NCI-H774 (cell line): ENCODE data around the gene WIPF1.
A peak's percentile ranks its signal among the peaks of the same experiment; 100 is the strongest.

ENCODE experiments used
- DNase-seq: peaks from one replicate; lab custom pipeline; 2025; lab: John Stamatoyannopoulos, UW

The WIPF1 gene

DNA sequence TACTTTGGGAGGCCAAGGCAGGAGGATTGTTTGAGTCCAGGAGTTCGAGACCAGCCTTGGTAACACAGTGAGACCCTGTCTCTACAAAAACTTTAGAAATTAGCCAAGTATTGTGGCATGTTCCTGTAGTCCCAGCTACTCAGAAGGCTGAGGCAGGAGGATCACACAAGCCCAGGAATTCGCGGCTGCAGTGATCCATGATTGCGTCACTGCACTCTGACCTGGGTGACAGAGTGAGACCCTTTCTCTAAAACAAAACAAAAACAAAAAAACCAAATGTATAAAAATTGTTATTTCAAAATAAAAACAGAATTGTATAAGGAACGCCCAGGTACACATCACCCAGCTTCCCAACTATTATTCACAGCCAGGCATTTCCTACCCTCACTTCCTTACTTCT, 56.7 kb downstream of the WIPF1 start:
- no peak for DNase-seq

DNA sequence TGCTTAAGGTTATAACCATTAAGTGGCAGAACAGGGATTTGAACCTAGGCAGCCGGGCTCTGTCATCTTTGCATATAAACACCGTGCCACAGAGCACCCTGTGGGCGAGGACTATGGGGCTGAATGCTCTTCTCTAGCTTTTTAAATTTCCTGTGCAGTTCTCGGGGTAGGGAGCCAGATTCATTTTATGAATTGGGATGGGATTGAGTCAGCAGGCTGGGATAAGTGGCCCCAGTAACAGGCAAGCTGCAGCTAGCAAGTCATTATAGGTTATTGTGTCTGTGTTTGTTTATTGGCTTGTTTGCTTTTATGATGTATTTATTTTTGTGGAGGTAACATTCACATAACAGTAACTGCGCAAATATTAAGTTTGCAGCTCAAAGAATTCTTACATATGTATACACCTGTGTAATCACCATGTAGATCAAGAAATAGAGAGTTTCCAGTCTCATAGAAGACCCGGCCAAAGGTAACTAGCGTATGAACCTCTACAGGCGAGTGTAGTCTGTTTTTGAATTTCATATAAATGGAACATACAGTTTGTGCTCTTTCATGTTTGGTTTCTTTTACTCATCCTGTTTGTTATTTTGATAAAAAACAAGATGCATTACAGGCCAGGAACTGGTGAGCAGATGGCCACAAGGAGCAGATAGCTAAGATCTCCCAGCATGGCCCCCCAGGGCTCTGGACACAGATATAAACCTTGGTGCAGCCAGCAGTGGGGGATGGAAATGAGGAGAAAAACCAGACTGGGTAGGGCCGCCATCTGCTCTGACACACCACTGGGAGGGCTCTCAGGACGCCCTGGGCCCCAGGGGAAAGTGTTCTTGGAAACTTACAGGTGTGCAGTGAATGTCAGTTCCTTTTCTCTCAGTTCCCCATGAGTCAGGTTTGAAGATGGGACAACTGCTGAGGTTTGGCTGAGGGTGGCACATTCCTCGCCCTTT, 61.6 kb downstream of the WIPF1 start:
- DNase-seq = peak; percentile 56

DNA sequence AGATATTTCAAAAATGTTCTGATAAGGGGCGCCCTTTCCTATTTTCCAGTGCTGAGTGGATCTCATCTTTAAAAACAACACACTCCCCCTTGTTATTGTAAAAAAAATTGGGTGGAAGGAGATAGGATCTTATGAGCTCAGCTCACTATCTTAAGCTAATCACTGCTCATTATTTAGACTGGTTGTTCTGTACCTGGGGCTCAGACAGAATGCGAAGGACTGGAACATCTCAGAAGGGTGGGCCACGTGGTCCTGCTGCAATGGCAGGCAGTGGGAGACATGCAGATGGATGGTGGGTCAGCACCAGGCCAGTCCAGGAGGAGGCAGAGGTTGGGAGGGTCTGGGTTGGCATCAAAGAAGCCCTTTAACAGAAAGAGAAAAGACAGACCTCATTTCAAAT, 62.5 kb downstream of the WIPF1 start:
- DNase-seq = no peak

DNA sequence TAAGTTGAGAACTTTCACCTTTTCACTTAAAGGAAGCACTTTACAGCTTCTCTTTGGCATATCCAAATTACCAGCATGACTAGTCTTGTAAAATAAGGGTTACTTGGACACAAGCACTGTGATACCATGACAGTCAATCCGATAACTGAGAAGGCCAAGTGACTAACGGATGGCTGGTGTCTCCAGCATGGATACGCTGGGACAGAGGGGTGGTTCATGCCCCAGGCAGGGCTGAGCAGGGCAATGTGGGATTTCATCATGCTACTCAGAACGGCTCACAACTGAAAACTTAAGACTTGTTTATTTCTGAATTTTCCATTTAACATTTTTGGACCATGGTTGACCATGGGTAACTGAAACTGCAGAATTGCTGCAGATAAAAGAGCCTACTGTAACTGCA, 67.7 kb downstream of the WIPF1 start:
- DNase-seq = no peak

DNA sequence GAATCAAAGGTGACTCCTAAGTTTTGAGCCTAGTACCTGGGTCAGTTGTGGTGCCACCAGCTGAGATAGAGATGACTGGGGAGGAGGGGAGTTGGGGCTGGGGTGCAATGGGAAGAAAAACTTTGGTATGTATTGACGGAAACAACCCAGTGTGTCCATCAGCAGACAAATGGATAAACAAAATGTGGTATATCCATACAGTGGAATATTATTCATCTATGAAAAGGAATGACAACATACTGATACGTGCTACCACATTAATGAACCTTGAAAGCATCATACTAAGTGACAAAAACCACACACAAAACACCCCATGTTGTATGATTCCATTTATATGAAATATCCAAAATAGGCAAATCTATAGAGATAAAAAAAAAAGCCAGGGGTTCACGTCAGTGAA, 69.6 kb downstream of the WIPF1 start:
- DNase-seq = no peak

DNA sequence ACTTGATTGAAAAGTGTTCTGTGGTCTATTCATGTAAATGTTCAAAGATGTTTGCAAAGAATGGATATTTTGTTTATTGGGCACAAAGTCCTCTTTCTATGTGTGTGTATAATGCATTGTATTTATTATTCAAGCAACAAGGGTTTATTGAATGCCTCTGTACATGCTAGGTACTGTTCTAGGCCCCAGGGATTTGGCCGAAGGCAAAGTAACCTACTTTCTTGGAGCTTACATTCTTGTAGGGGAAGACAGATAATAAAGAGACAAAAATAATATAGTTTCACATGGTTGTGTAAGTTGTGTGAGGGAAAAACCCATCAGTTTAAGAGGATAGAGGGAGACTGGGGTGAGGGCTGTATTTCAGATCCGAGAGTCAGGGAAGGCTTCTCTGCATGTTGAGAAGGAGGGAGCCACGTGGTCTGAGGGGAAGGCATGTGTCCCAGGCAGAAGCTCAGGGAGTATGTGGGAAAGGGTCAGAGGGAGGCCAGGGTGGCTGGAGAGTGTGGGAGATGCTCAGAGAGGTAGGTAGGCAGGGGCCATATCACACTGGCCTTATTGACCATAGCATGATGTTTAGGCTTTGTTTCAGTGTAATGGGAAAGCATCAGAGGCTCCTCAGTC, 70.4 kb downstream of the WIPF1 start:
- no peak for DNase-seq

DNA sequence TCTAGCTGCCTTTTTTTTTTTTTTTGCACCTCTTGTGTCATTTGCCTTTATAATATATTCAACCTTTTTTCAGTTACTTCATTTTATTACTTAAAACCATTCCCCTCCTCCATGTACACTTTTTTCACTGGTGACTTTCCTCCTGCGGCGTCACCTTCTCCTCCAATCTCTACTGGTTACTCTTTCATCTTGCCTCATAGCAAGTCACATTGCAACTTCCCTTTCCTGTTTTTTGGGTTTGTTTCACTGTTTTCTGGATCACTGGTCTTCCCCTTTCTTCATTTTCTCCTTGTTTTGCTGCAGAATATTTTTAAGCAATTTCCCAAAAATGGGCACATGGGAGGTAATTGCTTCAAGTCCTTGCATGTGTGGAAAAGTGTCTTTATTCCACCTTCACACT, 73.1 kb downstream of the WIPF1 start:
- no peak for DNase-seq

DNA sequence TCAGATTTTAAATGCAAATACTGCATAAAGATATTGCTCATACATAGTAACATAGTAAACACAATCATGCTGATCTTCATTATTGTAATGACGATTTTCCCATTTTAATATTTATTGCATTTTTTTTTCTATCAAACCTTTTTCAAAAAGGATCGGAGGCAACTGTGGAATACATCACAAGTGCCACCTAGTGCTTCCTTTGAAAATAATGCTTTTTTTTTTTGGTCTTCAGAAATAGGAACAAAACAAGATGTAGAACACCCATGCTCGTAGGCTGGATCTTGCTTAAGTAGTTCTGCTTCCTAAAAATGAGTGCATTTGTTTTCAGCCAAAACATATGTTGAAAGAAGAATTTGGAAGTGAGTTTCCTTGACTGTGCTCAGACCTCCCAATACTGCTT, 75.1 kb downstream of the WIPF1 start:
- no peak for DNase-seq

DNA sequence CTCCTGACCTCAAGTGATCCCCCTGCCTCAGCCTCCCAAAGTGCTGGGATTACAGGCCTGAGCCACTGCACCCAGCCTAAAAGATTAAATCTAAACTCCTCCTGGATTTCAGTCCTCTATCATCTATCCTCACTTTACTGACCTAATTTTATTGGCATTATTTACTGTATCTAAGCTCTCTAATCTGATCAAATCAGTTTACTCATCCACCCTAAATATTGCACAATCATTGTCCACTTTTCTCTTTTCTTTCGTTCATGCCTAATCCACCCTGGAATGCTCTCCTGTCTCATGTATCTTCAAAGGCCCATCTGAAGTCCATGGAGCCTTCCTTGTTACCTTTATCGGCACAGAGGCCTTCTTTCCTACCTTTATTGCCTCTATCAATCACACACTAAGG, 79.2 kb downstream of the WIPF1 start:
- no peak for DNase-seq

DNA sequence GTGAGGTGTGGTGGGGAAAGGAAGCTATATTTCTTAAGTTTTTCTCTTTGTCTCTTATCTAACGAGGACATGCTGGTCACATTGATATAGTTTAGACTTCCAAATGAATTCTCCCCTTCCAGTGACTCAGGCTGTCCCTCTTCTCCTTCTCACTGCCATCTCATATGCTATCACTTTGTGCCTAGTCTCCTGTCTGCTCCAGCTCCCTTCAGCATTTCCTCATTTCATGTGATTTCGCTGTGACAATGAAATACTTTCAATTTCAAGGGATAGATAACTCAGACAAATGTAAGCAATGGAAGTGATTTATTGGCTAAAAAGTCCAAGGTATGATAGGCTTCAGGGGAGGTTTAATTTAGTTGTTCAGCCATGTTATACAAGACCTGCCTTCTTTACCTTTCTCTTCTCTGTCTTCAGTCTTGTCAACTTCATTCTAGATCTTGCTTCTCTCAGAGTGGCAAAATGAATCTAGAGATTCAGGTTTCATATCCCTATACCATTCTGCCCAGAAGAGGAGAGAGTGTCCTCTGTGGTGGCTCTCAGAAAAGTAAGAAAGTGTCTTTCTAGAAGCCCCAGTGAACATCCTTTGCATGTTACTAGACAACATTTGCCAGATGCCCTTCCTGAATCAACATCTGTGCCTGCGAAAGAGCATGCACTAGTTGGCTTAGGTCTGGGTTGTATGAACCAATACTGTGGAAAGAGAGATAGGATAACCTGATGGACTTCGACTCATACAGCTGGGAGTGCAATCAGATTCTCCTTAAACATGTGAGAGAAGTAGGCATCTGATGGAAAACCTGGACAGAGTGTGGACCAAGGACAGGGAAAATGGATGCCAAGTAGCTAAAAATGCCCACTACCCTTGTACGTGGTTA, 80.9 kb downstream of the WIPF1 start:
- DNase-seq = no peak

DNA sequence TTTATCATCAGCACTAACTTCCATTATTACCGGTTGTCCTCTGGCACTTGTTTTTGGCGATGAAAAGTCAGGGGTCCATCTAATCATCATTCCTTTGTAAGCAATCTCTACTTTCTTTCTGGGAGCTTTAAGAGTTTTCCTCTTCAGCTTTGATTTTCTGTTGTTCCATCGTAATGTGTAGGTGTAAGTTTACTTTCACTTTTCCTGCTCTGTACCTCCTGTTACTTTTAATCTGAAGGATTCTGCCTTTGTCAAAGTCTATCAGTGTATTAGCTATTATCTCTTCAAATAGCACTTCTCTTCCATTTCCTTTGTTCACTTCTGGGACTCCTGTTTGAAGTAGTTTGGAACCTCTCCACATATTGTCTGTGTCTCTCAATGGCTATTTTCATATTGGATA, 85.3 kb downstream of the WIPF1 start:
- no peak for DNase-seq

DNA sequence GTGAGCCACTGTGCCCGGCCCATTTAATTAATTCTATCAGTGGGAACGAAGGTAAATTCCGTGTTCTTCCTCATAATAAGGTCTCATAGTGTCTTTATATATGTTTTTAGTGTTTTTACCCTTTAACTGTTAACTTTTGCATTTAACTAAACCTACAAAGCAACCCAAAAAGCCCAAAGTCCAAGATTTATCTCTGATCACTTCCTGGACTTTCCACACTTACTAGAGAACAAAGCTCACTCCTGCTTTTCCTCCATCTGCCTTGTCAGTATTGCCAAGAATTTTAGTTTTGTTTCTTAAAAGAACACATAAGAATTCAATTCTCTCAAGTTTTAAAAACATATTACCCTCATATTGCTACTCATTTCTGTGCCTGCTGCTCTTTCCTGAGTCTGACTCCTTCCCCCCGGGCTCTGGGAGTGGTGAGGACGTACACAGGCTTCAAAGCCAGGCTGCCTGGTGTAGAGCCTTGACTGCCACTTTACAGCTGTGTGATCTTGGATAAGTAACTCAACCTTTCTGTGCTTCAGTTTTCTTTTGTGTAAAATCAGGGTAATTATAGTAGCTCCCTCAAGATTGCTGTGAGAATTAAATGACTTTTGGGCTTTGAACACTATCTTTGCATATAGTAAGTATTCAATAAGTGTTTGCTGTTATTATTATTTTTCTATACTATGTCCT, 85.9 kb downstream of the WIPF1 start:
- DNase-seq = no peak

DNA sequence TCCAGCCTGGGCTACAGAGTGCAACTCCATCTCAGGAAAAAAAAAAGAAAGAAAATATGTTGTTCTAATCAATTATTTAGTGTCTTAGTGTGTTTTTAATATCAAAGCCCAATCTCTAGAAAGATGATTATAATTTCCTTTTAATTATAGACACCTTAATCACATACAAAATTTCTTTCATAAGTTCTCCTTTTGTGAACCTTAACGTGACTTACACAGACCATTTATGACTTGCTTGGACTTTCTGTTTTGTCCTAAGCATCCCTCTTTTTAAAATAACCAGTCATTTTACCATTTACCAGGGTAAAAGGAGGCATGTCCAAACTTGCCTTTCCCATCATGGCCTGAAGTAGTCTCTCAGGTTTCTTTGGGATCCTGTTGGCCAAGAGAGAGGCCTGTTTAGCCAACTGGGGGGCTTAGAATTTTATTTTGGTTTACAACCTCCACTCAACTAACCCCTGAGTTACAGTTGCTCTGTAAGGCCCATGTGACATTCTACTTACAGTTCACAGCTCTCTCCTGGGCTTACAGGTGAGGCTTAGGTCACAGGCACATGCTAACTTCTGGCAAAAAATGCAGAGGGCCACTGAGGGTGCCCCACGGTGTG, 86.9 kb downstream of the WIPF1 start:
- no peak for DNase-seq
